GM12892 (cell line): ENCODE measurements around the gene SLC25A41.

Experiments used
- POLR2A ChIP-seq: IDR thresholded peaks from 2 replicates; pipeline ENCODE4 v1.6.1; 2011; ENCODE audit warnings: low read depth, low read length, control low read depth
- POLR2AphosphoS5 ChIP-seq: IDR thresholded peaks from 2 replicates; pipeline ENCODE4 v1.6.1; 2011; ENCODE audit warnings: low read depth, low read length, control low read depth
- TAF1 ChIP-seq: IDR thresholded peaks from 2 replicates; pipeline ENCODE4 v1.6.1; 2011; ENCODE audit warnings: low read depth, mild to moderate bottlenecking, control low read depth, low read length, borderline replicate concordance

GRCh38 chr19:6384381-6384780 is 49.2 kb downstream of the SLC25A41 start:
- no peak for TF ChIP-seq TAF1
- no peak for TF ChIP-seq POLR2AphosphoS5
- TF ChIP-seq POLR2A = no peak
